ENCODE measurements around the gene NCEH1. TPM values are rescaled to one million over a fixed set of nuclear protein-coding genes. Genes with fewer than 3 reads are reported as not detected.
"Not testable (repeated sequence)": the region's sequence is repeated elsewhere in the genome, so short reads cannot be mapped to it uniquely, and the experiment has no call there.

The NCEH1 gene
- total RNA-seq, 1 donor from 2014 or later = 1.6 TPM

GRCh38 chr3:172705170-172705569 is 5.7 kb downstream of the NCEH1 start:
- Mint-ChIP-seq H3K9me3 (no peaks in the 10 kb centered on the region), H3K4me1 (peaks cover 11% of the 10 kb centered on the region), H3K27ac (no peak overlapping the region), H3K4me3 (no peak overlapping the region), H3K36me3 (no peaks in the 10 kb centered on the region), H3K27me3 (ENCODE audit: low read depth) (no peaks in the 10 kb centered on the region)
- TF ChIP-seq CTCF (IDR thresholded peaks at IDR 0.05; ENCODE audit: unreplicated experiment) = no peak
- DNase-seq (ENCODE audit: low spot score in 2 of 2, unreplicated experiment in 2 of 2) = no peak

- Mint-ChIP-seq H3K4me1 (no peaks in the 10 kb centered on the region), H3K9me3 (no peaks in the 10 kb centered on the region), H3K27me3 (ENCODE audit: low read depth) (no peaks in the 10 kb centered on the region), H3K27ac (no peak overlapping the region), H3K36me3 (no peaks in the 10 kb centered on the region), H3K4me3 (no peak overlapping the region)
- TF ChIP-seq CTCF (IDR thresholded peaks at IDR 0.05; ENCODE audit: unreplicated experiment) = no peak
- no peak for DNase-seq (ENCODE audit: low spot score in 2 of 2, unreplicated experiment in 2 of 2)
Observed at GRCh38 chr3:172704001-172704400, 6.9 kb downstream of the NCEH1 start.

- not testable (repeated sequence) for H3K27ac Mint-ChIP-seq; DNase-seq (ENCODE audit: low spot score in 2 of 2, unreplicated experiment in 2 of 2); H3K36me3 Mint-ChIP-seq; H3K27me3 Mint-ChIP-seq (ENCODE audit: low read depth); H3K4me1 Mint-ChIP-seq; H3K9me3 Mint-ChIP-seq; H3K4me3 Mint-ChIP-seq
Observed at GRCh38 chr3:172702731-172703130, 8.1 kb downstream of the NCEH1 start.

- H3K4me3 Mint-ChIP-seq = no peak overlapping the region
- peaks cover 8% of the 10 kb centered on the region for H3K4me1 Mint-ChIP-seq
- TF ChIP-seq CTCF (IDR thresholded peaks at IDR 0.05; ENCODE audit: unreplicated experiment) = no peak
- no peaks in the 10 kb centered on the region for H3K9me3 Mint-ChIP-seq
- no peaks in the 10 kb centered on the region for H3K36me3 Mint-ChIP-seq
- DNase-seq (ENCODE audit: low spot score in 2 of 2, unreplicated experiment in 2 of 2) = no peak
- no peak overlapping the region for H3K27ac Mint-ChIP-seq
- H3K27me3 Mint-ChIP-seq (ENCODE audit: low read depth) = no peaks in the 10 kb centered on the region
Observed at GRCh38 chr3:172702256-172702655, 8.6 kb downstream of the NCEH1 start.

- no peak for TF ChIP-seq CTCF (IDR thresholded peaks at IDR 0.05; ENCODE audit: unreplicated experiment)
- DNase-seq (ENCODE audit: low spot score in 2 of 2, unreplicated experiment in 2 of 2) = no peak
Observed at GRCh38 chr3:172701751-172702150, 9.1 kb downstream of the NCEH1 start.

GRCh38 chr3:172700936-172701455 is 9.9 kb downstream of the NCEH1 start:
- Mint-ChIP-seq H3K4me1 (peaks cover 8% of the 10 kb centered on the region), H3K27me3 (ENCODE audit: low read depth) (no peaks in the 10 kb centered on the region), H3K9me3 (no peaks in the 10 kb centered on the region), H3K36me3 (no peaks in the 10 kb centered on the region), H3K4me3 (no peak overlapping the region), H3K27ac (no peak overlapping the region)
- no peak for DNase-seq (ENCODE audit: low spot score in 2 of 2, unreplicated experiment in 2 of 2)
- no peak for TF ChIP-seq CTCF (IDR thresholded peaks at IDR 0.05; ENCODE audit: unreplicated experiment)

More at GRCh38 chr3:172701751-172702150, 9.1 kb downstream of the NCEH1 start:
- no peak overlapping the region for H3K27ac Mint-ChIP-seq
- peaks cover 8% of the 10 kb centered on the region for H3K4me1 Mint-ChIP-seq
- H3K36me3 Mint-ChIP-seq = no peaks in the 10 kb centered on the region
- no peaks in the 10 kb centered on the region for H3K27me3 Mint-ChIP-seq (ENCODE audit: low read depth)
- no peaks in the 10 kb centered on the region for H3K9me3 Mint-ChIP-seq
- no peak overlapping the region for H3K4me3 Mint-ChIP-seq
